Neural progenitor cell (in vitro differentiated cells): ENCODE results near the gene KDM4E.

ENCODE experiments used
- CTCF ChIP-seq: fragments of 200-600 bp; sonication (generic); IDR thresholded peaks from 2 replicates; pipeline ENCODE4 v1.5.1; 2017; ENCODE audit warnings: antibody characterized with exemption, mild to moderate bottlenecking
- EZH2 ChIP-seq: fragments of 200-600 bp; sonication (generic); IDR thresholded peaks from 2 replicates; pipeline ENCODE4 v1.6.1; 2017; ENCODE audit warnings: antibody characterized with exemption, mild to moderate bottlenecking, moderate library complexity

- TF ChIP-seq EZH2 (peak; percentile 18), CTCF (peak; percentile 52)
Observed at GRCh38 chr11:95067039-95067840, 42.2 kb downstream of the KDM4E start.
